K562 (cell line): ENCODE results near the gene USHBP1. TPM values are rescaled to one million over a fixed set of nuclear protein-coding genes. Genes with fewer than 3 reads are reported as not detected.

Experiments
- CHD4 ChIP-seq: fragments of 200-600 bp; sonication (generic); IDR thresholded peaks from 3 replicates; pipeline ENCODE4 v1.6.1; 2012; ENCODE audit warnings: low read depth, mild to moderate bottlenecking, mixed read lengths, low read length, inconsistent platforms; ENCODE audit not compliant: insufficient read depth, insufficient replicate concordance, poor library complexity, severe bottlenecking
- EP400 ChIP-seq: fragments of 450-650 bp; IDR thresholded peaks from 2 replicates; pipeline ENCODE4 v1.6.1; 2017; ENCODE audit warnings: antibody characterized with exemption, mild to moderate bottlenecking, moderate library complexity
- NRF1 ChIP-seq, 2 experiments: fragments of 450-650 bp; IDR thresholded peaks in 1 of 2; conservative IDR thresholded peaks in 1 of 2; 2 replicates each; pipeline ENCODE4 v1.6.1; 2014; ENCODE audit warnings: mild to moderate bottlenecking in 2 of 2
- SP1 ChIP-seq: sonication (generic); formaldehyde crosslinking; IDR thresholded peaks from 2 replicates; pipeline ENCODE4 v1.8.1; 2022; ENCODE audit warnings: mild to moderate bottlenecking, missing genetic modification reagents
- STAT5B ChIP-seq: fragments of 250-450 bp; sonication (Bioruptor Pico); IDR thresholded peaks from 2 replicates; pipeline ENCODE4 v1.8.0; 2021; ENCODE audit warnings: mild to moderate bottlenecking, inconsistent platforms
- TCF7L2 ChIP-seq: fragments of 150-350 bp; IDR thresholded peaks from 2 replicates; pipeline ENCODE4 v1.6.1; 2016; ENCODE audit warnings: low read depth, mild to moderate bottlenecking, low read length, moderate library complexity
- WHSC1 ChIP-seq: IDR thresholded peaks from one replicate; pipeline ENCODE4 v1.6.1; 2012; ENCODE audit warnings: low read length, control low read depth, inconsistent platforms
- ZNF445 ChIP-seq: fragments of 250-450 bp; sonication (Bioruptor Pico); IDR thresholded peaks from 2 replicates; pipeline ENCODE4 v1.4.0; 2020; ENCODE audit warnings: low read depth, mild to moderate bottlenecking, moderate library complexity
- ZNF695 ChIP-seq: fragments of 450-650 bp; formaldehyde crosslinking; IDR thresholded peaks from 2 replicates; pipeline ENCODE4 v1.4.0; 2020; ENCODE audit warnings: mild to moderate bottlenecking, moderate library complexity
- polyA plus RNA-seq, 8 experiments: library from polyadenylated mRNA; depleted of rRNA in 4 of 8; stranded (reverse) in 5 of 8; unstranded in 3 of 8; fragments of >200 nt; fragmentation: Nextera tagmentation in 2 of 8; fragmentation: Illumina TruSeq in 1 of 8; extraction: Ambion mirVana in 2 of 8; extraction: Trizol in 1 of 8; gene quantifications; 2 replicates each; pipeline versions ENCODE4 v1.2.1 to v1.2.3, GENCODE V29; 2011 to 2014; ENCODE audit warnings: inconsistent platforms in 1 of 8, missing spikeins in 1 of 8
- total RNA-seq, 7 experiments: library from RNA; depleted of rRNA in 6 of 7; stranded (reverse); fragments of >200 nt in 6 of 7; fragmentation: Illumina TruSeq in 2 of 7; extraction: Trizol in 2 of 7; gene quantifications; 2 replicates each; pipeline versions ENCODE4 v1.2.1 to v1.2.3, GENCODE V29; 2011 to 2021; ENCODE audit warnings: low replicate concordance in 1 of 7
- TF ChIP-seq, protein P1 (sequence below): fragments of 250-450 bp; sonication (Bioruptor Pico); IDR thresholded peaks from 2 replicates; pipeline ENCODE4 v1.8.0; 2021; ENCODE audit warnings: mild to moderate bottlenecking, moderate library complexity
- TF ChIP-seq, protein P2 (sequence below), 2 experiments: fragments of 450-650 bp; IDR thresholded peaks; 2 replicates each; pipeline ENCODE4 v1.6.1; 2016; ENCODE audit warnings: mild to moderate bottlenecking in 2 of 2, borderline replicate concordance in 1 of 2, low read depth in 1 of 2, moderate library complexity in 1 of 2
- TF ChIP-seq, protein P3 (sequence below): fragments of 450-650 bp; IDR thresholded peaks from 2 replicates; pipeline ENCODE4 v1.7.0; 2016; ENCODE audit warnings: borderline replicate concordance
- TF ChIP-seq, protein P4 (sequence below): sonication (generic); formaldehyde crosslinking; IDR thresholded peaks from 2 replicates; pipeline ENCODE4 v1.8.1; 2023; ENCODE audit warnings: mild to moderate bottlenecking, missing genetic modification reagents

Gene USHBP1
- total and polyA plus RNA-seq, 9 of the 15 experiments (the other 6 are each of a cell fraction or from before 2014, with no cell fraction given) = 0.03 to 0.10 (median 0.05) TPM; not detected in 5

DNA sequence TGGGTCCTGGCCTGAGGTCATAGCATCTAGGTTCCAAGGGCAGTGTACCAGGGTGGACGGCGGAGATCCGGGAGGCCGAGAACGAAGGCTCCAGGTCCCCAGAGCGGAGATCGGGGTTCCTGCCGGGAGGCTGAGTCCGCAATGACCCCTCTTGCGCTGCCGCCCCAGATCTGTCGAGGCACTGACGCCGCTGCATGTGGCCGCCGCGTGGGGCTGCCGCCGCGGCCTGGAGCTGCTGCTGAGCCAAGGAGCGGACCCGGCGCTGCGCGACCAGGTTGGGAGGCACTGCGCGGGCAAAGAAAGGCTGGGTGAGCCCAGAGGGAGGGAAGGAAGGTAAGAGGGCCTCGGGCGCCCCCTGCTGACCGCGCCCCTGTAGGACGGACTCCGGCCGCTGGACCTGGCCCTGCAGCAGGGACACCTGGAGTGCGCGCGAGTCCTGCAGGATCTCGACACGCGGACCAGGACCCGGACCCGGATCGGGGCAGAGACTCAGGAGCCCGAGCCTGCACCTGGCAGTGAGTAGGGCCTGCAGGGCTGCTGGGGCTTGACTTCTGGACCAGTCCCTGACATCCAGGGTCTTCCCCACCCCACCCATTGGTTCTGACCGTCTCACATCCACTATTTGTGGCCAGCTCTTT, 18.1 kb upstream of the USHBP1 start (continued):
- TF ChIP-seq, protein P1, sequence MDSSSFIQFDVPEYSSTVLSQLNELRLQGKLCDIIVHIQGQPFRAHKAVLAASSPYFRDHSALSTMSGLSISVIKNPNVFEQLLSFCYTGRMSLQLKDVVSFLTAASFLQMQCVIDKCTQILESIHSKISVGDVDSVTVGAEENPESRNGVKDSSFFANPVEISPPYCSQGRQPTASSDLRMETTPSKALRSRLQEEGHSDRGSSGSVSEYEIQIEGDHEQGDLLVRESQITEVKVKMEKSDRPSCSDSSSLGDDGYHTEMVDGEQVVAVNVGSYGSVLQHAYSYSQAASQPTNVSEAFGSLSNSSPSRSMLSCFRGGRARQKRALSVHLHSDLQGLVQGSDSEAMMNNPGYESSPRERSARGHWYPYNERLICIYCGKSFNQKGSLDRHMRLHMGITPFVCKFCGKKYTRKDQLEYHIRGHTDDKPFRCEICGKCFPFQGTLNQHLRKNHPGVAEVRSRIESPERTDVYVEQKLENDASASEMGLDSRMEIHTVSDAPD = no peak
- no peak for TF ChIP-seq EP400
- no peak for TF ChIP-seq STAT5B (CRISPR knock-in tag)
- no peak for TF ChIP-seq CHD4
- TF ChIP-seq ZNF445 (CRISPR knock-in tag) = no peak
- TF ChIP-seq, protein P2, sequence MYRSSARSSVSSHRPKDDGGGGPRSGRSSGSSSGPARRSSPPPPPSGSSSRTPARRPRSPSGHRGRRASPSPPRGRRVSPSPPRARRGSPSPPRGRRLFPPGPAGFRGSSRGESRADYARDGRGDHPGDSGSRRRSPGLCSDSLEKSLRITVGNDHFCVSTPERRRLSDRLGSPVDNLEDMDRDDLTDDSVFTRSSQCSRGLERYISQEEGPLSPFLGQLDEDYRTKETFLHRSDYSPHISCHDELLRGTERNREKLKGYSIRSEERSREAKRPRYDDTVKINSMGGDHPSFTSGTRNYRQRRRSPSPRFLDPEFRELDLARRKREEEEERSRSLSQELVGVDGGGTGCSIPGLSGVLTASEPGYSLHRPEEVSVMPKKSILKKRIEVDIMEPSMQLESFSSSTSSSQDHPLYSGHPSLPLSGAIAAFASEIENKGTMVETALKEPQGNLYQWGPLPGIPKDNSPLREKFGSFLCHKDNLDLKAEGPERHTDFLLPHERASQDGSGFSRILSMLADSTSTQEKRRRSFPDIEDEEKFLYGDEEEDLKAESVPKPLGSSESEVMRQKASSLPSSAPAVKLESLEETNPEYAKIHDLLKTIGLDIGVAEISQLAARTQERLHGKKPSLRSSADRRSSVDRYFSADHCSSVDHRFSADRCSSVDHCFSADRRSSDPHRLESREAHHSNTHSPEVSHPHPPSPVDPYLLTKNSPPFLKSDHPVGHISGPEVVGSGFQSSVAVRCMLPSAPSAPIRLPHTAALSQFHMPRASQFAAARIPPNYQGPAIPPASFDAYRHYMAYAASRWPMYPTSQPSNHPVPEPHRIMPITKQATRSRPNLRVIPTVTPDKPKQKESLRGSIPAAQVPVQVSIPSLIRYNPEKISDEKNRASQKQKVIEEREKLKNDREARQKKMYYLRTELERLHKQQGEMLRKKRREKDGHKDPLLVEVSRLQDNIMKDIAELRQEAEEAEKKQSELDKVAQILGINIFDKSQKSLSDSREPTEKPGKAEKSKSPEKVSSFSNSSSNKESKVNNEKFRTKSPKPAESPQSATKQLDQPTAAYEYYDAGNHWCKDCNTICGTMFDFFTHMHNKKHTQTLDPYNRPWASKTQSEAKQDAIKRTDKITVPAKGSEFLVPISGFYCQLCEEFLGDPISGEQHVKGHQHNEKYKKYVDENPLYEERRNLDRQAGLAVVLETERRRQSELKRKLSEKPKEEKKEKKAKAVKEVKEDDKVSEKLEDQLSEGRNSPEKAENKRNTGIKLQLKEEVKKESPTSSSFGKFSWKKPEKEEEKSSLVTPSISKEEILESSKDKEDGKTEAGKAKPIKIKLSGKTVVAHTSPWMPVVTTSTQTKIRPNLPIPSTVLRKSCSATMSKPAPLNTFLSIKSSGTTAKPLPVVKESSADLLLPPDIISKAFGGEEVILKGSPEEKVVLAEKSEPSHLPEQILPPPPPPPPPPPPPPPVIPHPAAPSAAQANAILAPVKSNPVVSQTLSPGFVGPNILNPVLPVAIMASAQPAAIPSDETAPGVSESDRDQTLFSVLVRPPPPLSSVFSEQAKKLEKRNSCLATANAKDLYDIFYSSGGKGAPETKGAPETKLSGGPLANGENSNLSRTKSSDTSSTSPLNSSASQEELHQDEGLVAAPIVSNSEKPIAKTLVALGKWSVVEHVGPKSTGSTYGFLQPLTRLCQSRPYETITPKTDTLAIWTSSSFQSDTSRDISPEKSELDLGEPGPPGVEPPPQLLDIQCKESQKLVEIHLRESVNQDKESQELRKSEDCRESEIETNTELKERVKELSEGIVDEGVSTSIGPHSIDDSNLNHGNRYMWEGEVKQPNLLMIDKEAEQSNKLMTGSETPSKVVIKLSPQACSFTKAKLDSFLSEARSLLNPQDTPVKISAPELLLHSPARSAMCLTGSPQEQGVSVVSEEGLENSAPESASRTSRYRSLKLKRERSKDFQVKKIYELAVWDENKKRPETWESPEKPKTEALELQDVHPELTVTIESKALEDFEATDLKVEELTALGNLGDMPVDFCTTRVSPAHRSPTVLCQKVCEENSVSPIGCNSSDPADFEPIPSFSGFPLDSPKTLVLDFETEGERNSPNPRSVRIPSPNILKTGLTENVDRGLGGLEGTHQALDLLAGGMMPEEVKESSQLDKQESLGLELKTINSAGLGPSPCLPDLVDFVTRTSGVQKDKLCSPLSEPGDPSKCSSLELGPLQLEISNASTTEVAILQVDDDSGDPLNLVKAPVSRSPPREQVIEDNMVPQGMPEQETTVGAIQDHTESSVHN (IDR thresholded peaks at IDR 0.05; ENCODE audit: borderline replicate concordance in 1 of 2, low read depth in 1 of 2) = no peak
- TF ChIP-seq, protein P3, sequence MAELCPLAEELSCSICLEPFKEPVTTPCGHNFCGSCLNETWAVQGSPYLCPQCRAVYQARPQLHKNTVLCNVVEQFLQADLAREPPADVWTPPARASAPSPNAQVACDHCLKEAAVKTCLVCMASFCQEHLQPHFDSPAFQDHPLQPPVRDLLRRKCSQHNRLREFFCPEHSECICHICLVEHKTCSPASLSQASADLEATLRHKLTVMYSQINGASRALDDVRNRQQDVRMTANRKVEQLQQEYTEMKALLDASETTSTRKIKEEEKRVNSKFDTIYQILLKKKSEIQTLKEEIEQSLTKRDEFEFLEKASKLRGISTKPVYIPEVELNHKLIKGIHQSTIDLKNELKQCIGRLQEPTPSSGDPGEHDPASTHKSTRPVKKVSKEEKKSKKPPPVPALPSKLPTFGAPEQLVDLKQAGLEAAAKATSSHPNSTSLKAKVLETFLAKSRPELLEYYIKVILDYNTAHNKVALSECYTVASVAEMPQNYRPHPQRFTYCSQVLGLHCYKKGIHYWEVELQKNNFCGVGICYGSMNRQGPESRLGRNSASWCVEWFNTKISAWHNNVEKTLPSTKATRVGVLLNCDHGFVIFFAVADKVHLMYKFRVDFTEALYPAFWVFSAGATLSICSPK = no peak
- TF ChIP-seq ZNF695 = no peak
- TF ChIP-seq SP1 = no peak
- TF ChIP-seq NRF1 (conservative IDR thresholded peaks at IDR 0.05 in 1 of 2, IDR thresholded peaks at IDR 0.05 in 1 of 2) = peak; percentile 81 to 84
- TF ChIP-seq, protein P4, sequence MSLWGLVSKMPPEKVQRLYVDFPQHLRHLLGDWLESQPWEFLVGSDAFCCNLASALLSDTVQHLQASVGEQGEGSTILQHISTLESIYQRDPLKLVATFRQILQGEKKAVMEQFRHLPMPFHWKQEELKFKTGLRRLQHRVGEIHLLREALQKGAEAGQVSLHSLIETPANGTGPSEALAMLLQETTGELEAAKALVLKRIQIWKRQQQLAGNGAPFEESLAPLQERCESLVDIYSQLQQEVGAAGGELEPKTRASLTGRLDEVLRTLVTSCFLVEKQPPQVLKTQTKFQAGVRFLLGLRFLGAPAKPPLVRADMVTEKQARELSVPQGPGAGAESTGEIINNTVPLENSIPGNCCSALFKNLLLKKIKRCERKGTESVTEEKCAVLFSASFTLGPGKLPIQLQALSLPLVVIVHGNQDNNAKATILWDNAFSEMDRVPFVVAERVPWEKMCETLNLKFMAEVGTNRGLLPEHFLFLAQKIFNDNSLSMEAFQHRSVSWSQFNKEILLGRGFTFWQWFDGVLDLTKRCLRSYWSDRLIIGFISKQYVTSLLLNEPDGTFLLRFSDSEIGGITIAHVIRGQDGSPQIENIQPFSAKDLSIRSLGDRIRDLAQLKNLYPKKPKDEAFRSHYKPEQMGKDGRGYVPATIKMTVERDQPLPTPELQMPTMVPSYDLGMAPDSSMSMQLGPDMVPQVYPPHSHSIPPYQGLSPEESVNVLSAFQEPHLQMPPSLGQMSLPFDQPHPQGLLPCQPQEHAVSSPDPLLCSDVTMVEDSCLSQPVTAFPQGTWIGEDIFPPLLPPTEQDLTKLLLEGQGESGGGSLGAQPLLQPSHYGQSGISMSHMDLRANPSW = 0 out of 2 replicates have a peak, but pooled peaks have one; percentile 62
- TF ChIP-seq TCF7L2 = no peak
- TF ChIP-seq WHSC1 = no peak
